Superior temporal gyrus (tissue), 1 donor: ENCODE measurements around the gene DNAH11.
A peak's percentile ranks its signal among the peaks of the same experiment; 100 is the strongest.

Experiments used
- DNase-seq: peaks from one replicate; pipeline ENCODE4 v3.0.0-alpha.2; 2016; ENCODE audit errors: extremely low spot score

DNAH11 gene

DNA sequence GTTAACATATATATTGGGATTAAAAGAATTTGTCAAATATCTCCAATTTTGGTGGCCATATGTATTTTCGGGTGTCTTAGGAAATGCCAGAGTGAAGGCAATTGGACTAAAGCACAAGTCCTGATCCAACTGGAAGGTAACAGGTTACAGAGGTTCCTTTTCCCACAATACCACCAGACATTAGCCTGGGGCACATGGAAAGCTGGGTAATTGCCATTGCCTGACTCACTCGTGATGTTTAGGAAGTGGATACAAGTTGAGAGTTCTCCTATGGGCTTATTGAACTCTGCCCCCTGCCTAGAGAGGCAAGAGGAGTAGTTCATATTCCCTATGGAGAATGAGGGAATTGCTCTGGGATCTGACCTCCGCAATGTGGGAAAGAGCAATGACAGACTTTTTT, 5.7 kb downstream of the DNAH11 start:
- no peak for DNase-seq

DNA sequence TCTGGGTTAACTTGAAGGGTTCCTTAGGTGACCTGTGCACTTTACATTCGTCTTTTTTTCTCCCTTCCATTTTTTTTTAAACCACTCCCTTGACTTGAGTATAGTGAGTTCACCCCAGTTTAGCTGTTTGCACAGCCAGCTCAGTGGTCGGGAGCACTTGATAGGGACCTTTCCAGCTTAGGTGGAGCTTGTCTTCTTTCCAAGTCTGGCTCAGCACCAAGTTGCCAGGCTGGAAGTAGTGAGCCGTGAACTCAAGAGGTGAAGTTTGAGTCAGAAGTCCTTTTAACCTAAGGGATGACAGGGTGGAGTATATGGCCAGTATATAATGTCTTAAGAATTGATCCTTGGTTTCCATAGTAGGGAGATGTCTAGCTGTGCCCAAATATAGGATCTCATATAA, 7.2 kb downstream of the DNAH11 start:
- DNase-seq: no peak

DNA sequence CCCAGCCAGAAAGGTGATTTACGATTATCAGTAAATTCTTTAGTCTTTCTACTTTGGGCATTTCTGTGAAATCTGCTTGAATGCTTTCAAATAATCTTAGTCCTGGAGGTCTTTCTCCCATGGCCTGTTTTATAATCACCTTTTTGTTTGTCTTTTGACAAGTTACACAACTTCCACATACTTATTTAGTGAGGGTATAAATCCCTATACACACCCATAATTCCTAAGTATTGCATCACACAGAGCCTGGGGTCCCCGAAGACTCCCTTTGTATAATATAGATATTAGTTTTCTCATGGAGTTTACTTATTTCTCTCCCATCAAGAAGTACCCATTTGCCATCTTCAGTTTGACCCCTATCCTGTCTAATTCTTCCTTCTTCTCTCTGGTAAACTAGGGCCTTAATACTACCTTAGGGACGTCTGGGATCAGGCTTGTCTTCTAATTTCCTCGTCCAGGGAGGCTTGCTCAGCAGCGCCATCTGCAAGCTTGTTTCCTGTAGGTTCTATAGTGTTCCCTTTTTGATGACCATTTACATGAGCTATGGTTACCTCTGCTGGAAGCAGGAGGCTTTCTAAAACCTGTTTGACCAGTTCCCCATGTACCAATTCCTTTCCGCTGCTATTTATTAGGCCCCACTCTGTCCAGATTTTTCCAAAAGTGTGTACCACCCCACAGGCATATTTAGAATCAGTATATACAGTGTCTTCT, 8.1 kb downstream of the DNAH11 start:
- no peak for DNase-seq

GRCh38 chr7:21562385-21562784, 19.5 kb downstream of the DNAH11 start:
- DNase-seq: no peak

DNA sequence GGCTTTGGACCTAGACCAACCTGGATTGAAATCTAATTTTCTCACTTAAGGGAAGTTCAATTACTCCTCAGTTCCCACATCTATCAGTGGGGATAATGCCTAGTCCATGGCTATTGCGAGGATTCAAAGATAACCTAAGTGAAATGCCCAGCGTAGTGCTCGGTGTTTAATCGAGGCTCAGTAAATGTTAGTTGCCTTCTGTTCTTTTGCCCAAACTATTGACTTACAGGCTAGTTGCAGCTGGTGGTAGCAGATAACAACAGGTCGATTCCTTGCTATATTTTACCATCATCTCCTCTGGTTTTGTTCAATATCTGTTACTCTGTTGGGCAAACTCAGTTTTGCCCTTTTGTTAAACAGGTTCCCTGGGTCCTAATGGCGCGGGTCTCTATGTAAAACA, 22.8 kb downstream of the DNAH11 start:
- no peak for DNase-seq

DNA sequence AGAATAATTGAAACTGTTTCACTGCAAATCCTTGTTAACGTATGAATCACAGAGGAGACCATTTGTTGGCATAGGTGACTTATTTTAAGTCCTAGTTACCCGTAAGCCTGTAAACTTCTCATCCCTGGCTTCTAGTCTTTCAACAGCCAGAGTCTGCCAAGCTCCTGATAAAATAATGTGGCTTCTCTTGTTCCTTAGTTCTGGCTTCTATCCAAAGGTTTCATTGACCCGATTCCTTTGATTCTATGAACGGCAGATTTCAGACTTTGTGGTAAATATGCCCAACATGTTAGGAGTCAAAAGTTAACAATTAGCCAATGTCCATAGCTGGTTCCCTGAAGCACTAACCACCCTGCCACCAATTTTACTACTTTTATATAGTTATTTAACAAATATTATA, 23.3 kb downstream of the DNAH11 start:
- DNase-seq: no peak

DNA sequence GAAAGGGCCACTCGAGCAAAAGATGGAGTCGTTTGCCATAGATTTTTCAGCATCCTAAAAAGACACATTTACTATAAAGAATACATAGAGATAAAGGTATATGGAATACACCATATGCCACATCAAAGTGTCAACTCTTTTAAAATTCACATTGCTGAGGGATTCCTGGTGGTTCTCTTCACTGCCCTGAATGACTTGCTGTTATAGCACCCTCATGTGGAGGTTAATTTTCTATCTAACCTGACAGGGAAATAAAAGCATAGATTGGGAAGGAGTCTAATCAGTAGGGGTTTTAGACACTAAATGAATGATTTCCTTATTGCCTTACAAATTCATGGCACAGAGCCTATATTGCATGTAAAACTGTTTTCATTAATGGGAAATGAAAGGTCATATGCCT, 25.9 kb downstream of the DNAH11 start:
- DNase-seq: peak; percentile 20

DNA sequence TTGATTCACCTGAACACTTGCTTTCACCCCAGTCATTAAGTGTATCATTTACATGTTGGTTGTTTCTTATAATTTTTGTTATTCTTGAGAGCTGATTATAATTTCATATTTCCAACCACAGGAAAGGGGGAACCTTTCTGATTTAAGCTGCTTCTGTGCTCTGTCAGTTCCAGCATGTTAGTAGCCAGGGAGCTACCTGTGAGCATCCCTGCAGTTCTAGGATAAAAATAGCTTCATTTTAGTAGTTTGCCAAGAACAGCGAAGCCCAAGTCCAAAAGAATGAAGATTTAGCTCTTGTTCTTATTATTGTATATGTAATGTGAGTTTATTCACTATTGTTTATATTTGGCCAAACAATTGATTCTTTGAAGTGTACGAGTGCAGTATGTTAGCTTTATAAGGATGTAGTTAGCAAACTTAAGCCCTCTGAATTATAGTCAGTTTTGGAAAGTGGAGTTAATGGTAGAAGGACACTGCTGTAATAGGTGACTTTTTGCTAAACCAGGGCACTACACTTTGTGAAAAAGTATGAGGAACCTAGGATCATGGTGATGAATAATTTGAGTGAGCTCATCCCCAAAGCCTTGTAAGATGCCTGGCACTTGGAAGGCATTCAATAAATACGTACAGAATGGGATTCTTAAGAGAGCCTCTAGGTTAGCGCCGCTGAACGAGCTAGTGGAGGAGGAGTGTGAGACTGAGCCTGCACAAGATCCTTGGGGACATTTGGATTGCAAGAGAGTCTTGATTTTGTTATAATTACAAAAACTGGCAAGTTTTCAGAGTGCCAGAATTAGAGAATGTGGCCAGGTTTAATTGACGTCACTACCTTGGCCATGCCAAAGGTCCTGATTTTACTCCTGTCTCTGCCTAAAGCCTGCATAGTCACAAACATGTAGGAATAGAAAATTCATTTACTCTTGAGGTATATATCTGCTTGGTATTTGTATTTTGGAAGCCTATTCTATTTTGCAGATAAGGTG, 29.8 kb downstream of the DNAH11 start:
- no peak for DNase-seq

- peak; percentile 25 for DNase-seq
Measured at GRCh38 chr7:21579341-21580072, 36.7 kb downstream of the DNAH11 start.

DNA sequence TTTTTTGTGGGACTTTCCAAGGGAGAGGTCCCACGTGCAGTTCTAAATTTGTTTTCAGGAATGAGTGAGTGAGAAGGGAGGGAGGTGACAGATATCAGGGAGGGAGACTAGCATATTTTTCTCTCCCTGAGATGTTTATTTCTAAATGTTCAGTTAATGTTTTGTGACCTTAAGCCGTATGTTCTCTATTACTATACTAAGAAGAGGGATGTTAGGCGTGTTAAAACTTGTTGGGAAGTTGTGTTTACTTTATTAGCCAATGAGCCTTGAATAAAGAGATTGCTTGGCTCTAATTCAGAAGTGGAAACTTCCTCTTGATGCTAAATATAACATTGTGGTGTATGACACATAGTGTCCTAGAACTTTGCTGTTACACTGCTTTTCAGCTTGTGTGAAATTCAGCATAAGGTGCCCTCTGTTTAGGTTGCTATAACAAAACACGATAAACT, 37.3 kb downstream of the DNAH11 start:
- peak; percentile 29 for DNase-seq

- DNase-seq: no peak
Measured at GRCh38 chr7:21585070-21585724, 42.4 kb downstream of the DNAH11 start.

DNA sequence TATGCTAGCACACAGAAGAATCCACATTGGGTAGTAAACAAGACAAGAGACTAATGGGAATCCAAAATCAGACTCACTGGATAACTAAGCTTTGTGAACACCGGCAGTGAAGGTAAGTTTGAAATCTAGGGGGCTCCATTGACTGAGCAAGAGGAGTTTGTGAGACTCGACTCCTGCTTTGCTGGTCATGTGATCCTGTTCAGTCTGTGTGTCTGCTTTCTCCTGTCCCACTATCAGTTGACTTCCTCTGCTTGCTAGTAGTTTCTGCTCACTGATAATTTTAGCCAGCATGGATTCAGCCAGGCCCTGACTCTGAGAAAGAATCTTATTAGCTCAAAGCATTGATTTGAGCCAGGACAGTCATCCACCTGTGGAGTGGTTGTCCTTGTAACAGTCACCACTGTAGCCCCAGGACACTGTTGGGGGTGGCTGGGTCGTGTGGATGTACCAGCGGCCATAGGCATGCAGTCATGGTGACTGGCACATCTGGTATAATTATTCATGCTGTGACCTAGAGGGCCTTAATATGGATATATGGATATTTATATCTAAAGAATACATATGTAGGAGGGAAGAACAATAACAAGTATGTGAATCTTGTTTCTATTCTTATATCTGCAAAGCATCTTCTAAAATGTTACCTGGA, 44.4 kb downstream of the DNAH11 start:
- DNase-seq: no peak

DNA sequence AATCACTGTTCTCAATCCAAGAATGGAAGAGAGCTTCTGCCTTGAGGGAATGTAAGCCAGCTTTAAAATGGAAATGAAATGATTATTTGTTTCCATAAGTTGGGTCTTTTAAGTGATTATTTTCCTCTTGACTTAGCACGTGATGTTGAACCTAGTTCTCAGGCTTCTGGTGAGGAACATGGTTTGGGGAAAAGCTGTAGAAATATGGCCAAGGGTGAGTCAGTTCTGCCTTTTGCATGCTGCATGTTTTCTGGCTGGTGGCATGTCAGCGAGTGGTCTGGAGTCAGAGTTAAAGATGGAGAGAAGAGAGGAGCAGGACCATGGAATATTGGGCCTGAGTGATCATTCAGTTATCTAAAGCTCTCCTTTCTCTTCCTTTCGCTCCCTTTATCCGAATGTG, 54.0 kb downstream of the DNAH11 start:
- no peak for DNase-seq

DNA sequence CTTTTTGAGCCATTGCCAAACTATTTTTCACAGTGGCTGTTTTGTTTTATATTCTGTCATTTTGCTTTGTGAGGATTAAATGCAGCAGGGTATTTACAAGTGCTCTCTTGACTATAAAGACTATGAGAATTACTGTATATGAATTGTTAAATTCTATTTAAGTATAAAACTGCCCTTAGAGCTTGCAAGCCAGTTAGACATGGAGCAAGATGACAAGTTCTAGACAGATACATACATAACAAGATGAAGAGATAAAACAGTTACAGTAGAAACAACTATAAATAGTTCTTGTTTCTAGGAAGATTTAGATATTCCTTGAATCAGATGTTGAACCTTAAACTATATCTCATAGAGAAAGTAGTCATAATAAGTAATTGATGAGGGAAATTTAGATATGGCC, 60.6 kb downstream of the DNAH11 start:
- DNase-seq: no peak

DNA sequence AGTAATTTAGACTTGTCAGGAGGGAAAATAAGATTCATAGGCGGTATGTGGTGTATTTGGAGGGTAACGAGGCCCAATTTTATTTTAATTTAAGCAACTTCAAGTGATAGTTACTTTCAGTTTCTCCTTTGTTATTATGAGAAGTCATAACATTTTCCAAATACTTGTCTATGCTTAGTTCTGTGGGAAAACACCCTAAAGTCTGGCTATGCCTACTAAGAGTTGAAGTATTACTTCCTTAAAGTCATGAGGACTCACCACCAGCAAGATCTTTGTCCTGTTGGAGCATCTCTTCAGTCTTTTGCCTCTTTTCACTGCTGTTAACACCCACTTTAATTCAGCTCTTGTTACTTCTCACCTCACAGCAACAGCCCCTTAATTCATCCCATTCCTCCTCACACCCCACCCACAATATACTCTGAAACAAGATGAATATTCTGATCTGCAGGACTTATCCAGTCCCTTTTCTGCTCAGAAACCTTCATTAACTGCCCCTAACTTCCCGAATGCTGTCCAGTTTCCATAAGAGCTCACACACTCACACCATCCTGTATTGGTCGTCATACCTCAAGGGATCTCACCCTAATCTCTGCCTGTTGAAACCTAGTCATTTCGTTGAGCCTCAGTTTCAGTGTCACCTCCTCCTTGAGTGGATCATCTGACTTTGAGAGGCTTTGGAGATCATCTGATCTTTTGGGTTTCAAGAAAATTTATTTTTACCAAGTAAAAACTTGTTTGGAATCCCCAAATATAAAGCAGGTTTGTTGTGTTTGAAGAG, 61.3 kb downstream of the DNAH11 start:
- no peak for DNase-seq

GRCh38 chr7:21605008-21605585, 62.3 kb downstream of the DNAH11 start:
- DNase-seq: no peak

- DNase-seq: no peak
Measured at GRCh38 chr7:21608465-21608864, 65.6 kb downstream of the DNAH11 start.

GRCh38 chr7:21611129-21611528, 68.3 kb downstream of the DNAH11 start:
- DNase-seq: no peak

DNA sequence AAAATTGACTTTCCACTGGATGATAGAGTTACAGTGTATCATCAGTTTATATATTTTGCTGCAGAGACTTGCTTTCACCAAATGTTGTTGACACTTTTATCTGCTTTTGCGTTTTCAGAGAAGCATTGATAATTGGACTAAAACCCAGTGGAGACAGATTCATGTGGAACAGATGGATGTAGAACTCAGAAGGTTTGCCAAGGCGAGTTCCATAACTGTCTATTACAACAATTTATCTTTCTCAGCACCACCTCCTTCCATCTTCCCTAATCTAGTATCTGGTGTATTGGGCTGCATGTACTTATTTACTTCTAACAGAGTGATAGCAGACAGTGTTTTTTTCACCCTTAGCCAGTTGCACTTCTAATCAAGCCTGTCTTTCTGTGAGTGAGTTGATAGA, 73.3 kb downstream of the DNAH11 start:
- no peak for DNase-seq
